PC-3 (cell line): ENCODE measurements around the gene TMUB2.

Source experiments
- CTCF ChIP-seq: fragments of 300-600 bp; sonication (generic); conservative IDR thresholded peaks from 2 replicates; pipeline ENCODE4 v1.5.1; 2017; ENCODE audit warnings: antibody characterized with exemption, low read depth, mild to moderate bottlenecking, low read length
- EZH2 ChIP-seq: fragments of 300-600 bp; sonication (generic); IDR thresholded peaks from one replicate; pipeline ENCODE4 v1.6.1; 2017; ENCODE audit warnings: antibody characterized with exemption, mild to moderate bottlenecking, low read length; ENCODE audit not compliant: unreplicated experiment
- EZH2phosphoT487 ChIP-seq: fragments of 300-600 bp; sonication (generic); IDR thresholded peaks from 2 replicates; pipeline ENCODE4 v1.6.1; 2018; ENCODE audit warnings: mild to moderate bottlenecking, antibody characterized with exemption, low read length, borderline replicate concordance

- TF ChIP-seq CTCF (no peak), EZH2 (no peak), EZH2phosphoT487 (no peak)
These were observed 27.1 kb upstream of the TMUB2 start for GRCh38 chr17:44159519-44160210.
